Measurements from ENCODE around the gene TSPOAP1. TPM values are rescaled to one million over a fixed set of nuclear protein-coding genes. Genes with fewer than 3 reads are reported as not detected.

The TSPOAP1 gene
- total and polyA plus RNA-seq, 2 experiments from 2014 or later = 15.4 to 19.0 TPM

DNA sequence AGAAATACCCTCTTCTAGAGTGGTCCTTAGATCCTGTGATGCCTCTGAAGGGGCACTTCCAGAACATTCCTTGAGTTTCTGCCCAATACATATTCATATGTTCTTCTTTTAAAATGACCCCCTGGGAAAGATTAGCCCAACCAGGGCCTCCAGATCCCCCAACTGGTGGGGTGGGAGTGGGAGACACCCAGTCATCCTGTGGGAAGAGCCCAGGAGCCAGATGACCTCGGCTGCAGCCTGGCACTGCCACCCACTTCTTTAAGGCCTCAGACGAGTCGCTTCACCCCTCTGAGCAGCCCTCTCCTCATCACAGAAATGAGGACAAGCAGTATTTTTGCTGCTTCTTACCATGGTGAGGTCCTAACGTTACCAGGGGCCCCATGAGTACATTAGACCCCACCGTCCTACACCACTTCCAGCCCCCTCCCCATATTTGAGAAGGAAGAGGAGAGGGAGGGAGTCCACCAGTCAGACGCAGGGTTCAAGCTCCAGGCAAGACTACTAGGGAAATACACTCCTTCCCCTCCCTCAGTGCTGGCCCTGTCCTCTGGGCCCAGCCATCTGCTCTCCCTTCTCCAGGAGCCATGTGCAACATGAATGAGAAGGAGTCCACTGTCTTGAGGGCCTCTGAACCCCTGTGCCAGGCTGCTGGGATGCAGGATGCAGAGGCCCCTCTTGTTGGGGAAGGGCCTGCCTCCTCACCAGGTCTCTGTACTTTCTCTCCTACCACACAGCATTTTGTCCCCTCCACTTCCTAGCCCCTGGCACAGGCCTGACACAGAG is 59.6 kb downstream of the TSPOAP1 start:
- 94% methylated on average over 6 of the region's 6 CpGs for WGBS (ENCODE audit: low lambda C conversion rate, missing lambda C conversion rate)
- no peaks in the 10 kb centered on the region for H3K4me1 ChIP-seq (ENCODE audit: insufficient read depth)

DNA sequence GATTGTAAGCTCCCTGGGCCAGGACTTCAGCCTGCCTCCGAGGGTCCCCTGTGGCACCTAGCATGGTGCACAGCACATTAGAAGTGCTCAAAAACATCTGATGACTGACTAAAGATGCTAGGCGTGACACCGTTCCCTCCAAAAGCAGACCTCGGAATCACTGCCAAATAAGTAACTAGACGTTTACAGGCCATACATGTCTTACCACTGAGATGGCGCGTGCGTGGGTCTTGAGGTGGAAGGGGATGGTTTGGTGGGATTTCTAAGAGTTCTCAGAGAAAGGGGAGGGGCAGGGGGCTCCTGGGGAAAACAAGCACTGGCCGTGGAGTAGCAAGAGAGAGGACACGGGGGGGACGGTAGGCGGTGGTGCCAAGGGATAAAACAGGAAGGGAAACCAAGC is 60.3 kb downstream of the TSPOAP1 start:
- no peaks in the 10 kb centered on the region for H3K4me1 ChIP-seq (ENCODE audit: insufficient read depth)
- no peaks in the 10 kb centered on the region for H3K36me3 ChIP-seq (replicated peaks; ENCODE audit: insufficient read depth, low read depth)
- no peak overlapping the region for H2AFZ ChIP-seq
- peak; percentile 2 for DNase-seq (ENCODE audit: low spot score)
- no peaks in the 10 kb centered on the region for H3K79me2 ChIP-seq
- no peak overlapping the region for H3K4me2 ChIP-seq
- no peaks in the 10 kb centered on the region for H3K9me2 ChIP-seq (replicated peaks; ENCODE audit: insufficient read depth)
- no peak overlapping the region for H3K4me3 ChIP-seq
- H4K20me1 ChIP-seq (ENCODE audit: insufficient read depth, poor library complexity, severe bottlenecking) = no peaks in the 10 kb centered on the region
- no peak overlapping the region for H3K27ac ChIP-seq
- H3K9me3 ChIP-seq (ENCODE audit: low read depth) = no peaks in the 10 kb centered on the region
- TF ChIP-seq EZH2phosphoT487 (IDR thresholded peaks at IDR 0.05; ENCODE audit: low read depth, severe bottlenecking, unreplicated experiment) (no peak), EZH2 (IDR thresholded peaks at IDR 0.05; ENCODE audit: borderline replicate concordance) (no peak)
- TF ChIP-seq, protein P1, sequence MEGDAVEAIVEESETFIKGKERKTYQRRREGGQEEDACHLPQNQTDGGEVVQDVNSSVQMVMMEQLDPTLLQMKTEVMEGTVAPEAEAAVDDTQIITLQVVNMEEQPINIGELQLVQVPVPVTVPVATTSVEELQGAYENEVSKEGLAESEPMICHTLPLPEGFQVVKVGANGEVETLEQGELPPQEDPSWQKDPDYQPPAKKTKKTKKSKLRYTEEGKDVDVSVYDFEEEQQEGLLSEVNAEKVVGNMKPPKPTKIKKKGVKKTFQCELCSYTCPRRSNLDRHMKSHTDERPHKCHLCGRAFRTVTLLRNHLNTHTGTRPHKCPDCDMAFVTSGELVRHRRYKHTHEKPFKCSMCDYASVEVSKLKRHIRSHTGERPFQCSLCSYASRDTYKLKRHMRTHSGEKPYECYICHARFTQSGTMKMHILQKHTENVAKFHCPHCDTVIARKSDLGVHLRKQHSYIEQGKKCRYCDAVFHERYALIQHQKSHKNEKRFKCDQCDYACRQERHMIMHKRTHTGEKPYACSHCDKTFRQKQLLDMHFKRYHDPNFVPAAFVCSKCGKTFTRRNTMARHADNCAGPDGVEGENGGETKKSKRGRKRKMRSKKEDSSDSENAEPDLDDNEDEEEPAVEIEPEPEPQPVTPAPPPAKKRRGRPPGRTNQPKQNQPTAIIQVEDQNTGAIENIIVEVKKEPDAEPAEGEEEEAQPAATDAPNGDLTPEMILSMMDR (IDR thresholded peaks at IDR 0.05; ENCODE audit: poor library complexity) = no peak
- WGBS (ENCODE audit: low lambda C conversion rate, missing lambda C conversion rate) = 96% methylated on average over 12 of the region's 12 CpGs
- peaks cover 1% of the 10 kb centered on the region for H3K27me3 ChIP-seq

More for the DNA sequence above, 59.6 kb downstream of the TSPOAP1 start:
- H3K27ac ChIP-seq = no peak overlapping the region
- H3K9me3 ChIP-seq (ENCODE audit: low read depth) = no peaks in the 10 kb centered on the region
- no peaks in the 10 kb centered on the region for H3K79me2 ChIP-seq
- no peaks in the 10 kb centered on the region for H3K27me3 ChIP-seq
- no peak for DNase-seq (ENCODE audit: low spot score)
- TF ChIP-seq, protein P1 (IDR thresholded peaks at IDR 0.05; ENCODE audit: poor library complexity) = no peak
- no peak for TF ChIP-seq EZH2 (IDR thresholded peaks at IDR 0.05; ENCODE audit: borderline replicate concordance)
- TF ChIP-seq EZH2phosphoT487 (IDR thresholded peaks at IDR 0.05; ENCODE audit: low read depth, severe bottlenecking, unreplicated experiment) = no peak
- no peak overlapping the region for H2AFZ ChIP-seq
- H3K9me2 ChIP-seq (replicated peaks; ENCODE audit: insufficient read depth) = no peaks in the 10 kb centered on the region
- no peak overlapping the region for H3K4me2 ChIP-seq
- H4K20me1 ChIP-seq (ENCODE audit: insufficient read depth, poor library complexity, severe bottlenecking) = no peaks in the 10 kb centered on the region
- no peak overlapping the region for H3K4me3 ChIP-seq
- H3K36me3 ChIP-seq (replicated peaks; ENCODE audit: insufficient read depth, low read depth) = no peaks in the 10 kb centered on the region

DNA sequence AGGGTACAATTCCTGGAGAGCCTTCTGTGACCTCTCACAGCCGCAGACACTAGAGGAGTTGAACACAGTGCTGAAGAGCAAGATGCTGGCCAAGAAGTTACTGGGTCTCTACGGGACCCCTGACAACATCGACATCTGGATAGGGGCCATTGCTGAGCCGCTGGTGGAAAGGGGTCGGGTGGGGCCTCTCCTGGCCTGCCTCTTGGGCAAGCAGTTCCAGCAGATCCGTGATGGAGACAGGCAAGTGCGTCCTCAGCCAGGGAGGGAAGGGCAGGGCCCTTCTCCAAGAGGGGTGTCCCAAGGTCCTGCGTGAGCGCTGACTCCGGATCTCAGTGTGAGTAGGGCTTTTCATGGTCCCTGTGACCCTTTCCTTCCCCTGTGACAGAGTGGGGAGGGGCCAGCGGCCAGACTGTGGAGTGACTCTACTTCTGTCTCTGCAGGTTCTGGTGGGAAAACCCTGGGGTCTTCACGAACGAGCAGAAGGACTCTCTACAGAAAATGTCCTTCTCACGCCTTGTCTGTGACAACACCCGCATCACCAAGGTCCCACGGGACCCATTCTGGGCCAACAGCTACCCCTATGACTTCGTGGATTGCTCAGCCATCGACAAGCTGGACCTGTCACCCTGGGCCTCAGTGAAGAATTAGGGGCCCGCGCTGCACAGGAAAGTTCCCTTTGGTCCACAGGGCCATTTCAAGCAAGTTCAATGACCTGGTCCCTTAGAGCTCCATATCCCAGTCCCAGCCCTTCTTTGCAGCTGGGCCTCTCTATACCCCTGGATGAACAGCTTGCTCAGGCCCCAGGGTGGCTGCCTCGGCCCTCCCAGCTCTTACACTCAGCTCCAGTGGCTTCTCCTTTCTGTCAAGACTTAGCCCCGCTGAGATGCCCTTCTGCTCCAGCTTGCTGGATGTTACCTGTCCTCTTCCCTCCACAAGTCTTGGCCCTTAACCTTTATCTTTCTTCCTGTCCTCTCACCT is 61.0 kb downstream of the TSPOAP1 start:
- no peaks in the 10 kb centered on the region for H4K20me1 ChIP-seq (ENCODE audit: insufficient read depth, poor library complexity, severe bottlenecking)
- DNase-seq (ENCODE audit: low spot score) = no peak
- WGBS (ENCODE audit: low lambda C conversion rate, missing lambda C conversion rate) = 91% methylated on average over 22 of the region's 22 CpGs
- H3K4me3 ChIP-seq = no peak overlapping the region
- H3K9me2 ChIP-seq (replicated peaks; ENCODE audit: insufficient read depth) = no peaks in the 10 kb centered on the region
- peaks cover 8% of the 10 kb centered on the region for H3K27me3 ChIP-seq
- no peak overlapping the region for H3K4me2 ChIP-seq
- TF ChIP-seq, protein P1 (IDR thresholded peaks at IDR 0.05; ENCODE audit: poor library complexity) = no peak
- TF ChIP-seq EZH2phosphoT487 (IDR thresholded peaks at IDR 0.05; ENCODE audit: low read depth, severe bottlenecking, unreplicated experiment) (no peak), EZH2 (IDR thresholded peaks at IDR 0.05; ENCODE audit: borderline replicate concordance) (no peak)
- H3K79me2 ChIP-seq = no peaks in the 10 kb centered on the region
- no peaks in the 10 kb centered on the region for H3K36me3 ChIP-seq (replicated peaks; ENCODE audit: insufficient read depth, low read depth)
- no peaks in the 10 kb centered on the region for H3K4me1 ChIP-seq (ENCODE audit: insufficient read depth)
- H3K27ac ChIP-seq = no peak overlapping the region
- no peak overlapping the region for H2AFZ ChIP-seq
- no peaks in the 10 kb centered on the region for H3K9me3 ChIP-seq (ENCODE audit: low read depth)

All from hepatocyte (in vitro differentiated cells).